SU-DHL-6 (cell line): Measurements from ENCODE around the gene EYA3.

Experiments
- CTCF ChIP-seq: fragments of 200-600 bp; sonication (generic); IDR thresholded peaks from one replicate; pipeline ENCODE4 v1.5.1; 2017; ENCODE audit warnings: antibody characterized with exemption, mild to moderate bottlenecking, low read length, moderate library complexity; ENCODE audit not compliant: insufficient read depth, poor library complexity, severe bottlenecking
- EZH2phosphoT487 ChIP-seq: fragments of 200-600 bp; sonication (generic), shearing (Covaris generic); conservative IDR thresholded peaks from 2 replicates; pipeline ENCODE4 v1.6.1; 2018; ENCODE audit warnings: mild to moderate bottlenecking, antibody characterized with exemption, low read length, moderate library complexity, mixed read lengths

GRCh38 chr1:28136922-28137613 is 48.7 kb upstream of the EYA3 start:
- no peak for TF ChIP-seq CTCF
- no peak for TF ChIP-seq EZH2phosphoT487
